Smooth muscle cell (in vitro differentiated cells): Measurements from ENCODE around the gene RRP1. TPM values are rescaled to one million over a fixed set of nuclear protein-coding genes. Genes with fewer than 3 reads are reported as not detected.

Source experiments
- DNase-seq: peaks from one replicate; lab custom pipeline; 2025; ENCODE audit not compliant: unreplicated experiment; lab: John Stamatoyannopoulos, UW
- H2AFZ ChIP-seq: fragments of 200-600 bp; sonication (generic); 2 replicates; pipeline ENCODE4 v1.6.0; 2016; ENCODE audit warnings: antibody characterized with exemption, low read depth, mild to moderate bottlenecking
- H3F3A ChIP-seq: fragments of 200-600 bp; sonication (generic); 2 replicates; pipeline ENCODE4 v1.6.0; 2017; ENCODE audit warnings: antibody characterized with exemption, low read depth
- H3K27ac ChIP-seq: fragments of 200-600 bp; sonication (generic); 2 replicates; pipeline ENCODE4 v1.5.1; 2016; ENCODE audit warnings: low read depth, mild to moderate bottlenecking
- H3K27me3 ChIP-seq: fragments of 200-600 bp; sonication (generic); 2 replicates; pipeline ENCODE4 v1.6.1; 2016; ENCODE audit warnings: low read depth, mild to moderate bottlenecking
- H3K36me3 ChIP-seq: fragments of 200-600 bp; sonication (generic); 2 replicates; pipeline ENCODE4 v1.5.1; 2016; ENCODE audit warnings: low read depth
- H3K4me1 ChIP-seq: fragments of 200-600 bp; sonication (generic); 2 replicates; pipeline ENCODE4 v1.5.1; 2016; ENCODE audit warnings: low read depth
- H3K4me2 ChIP-seq: fragments of 200-600 bp; sonication (generic); 2 replicates; pipeline ENCODE4 v1.6.0; 2016; ENCODE audit warnings: mild to moderate bottlenecking
- H3K4me3 ChIP-seq: fragments of 200-600 bp; sonication (generic); 2 replicates; pipeline ENCODE4 v1.5.1; 2016; ENCODE audit warnings: mild to moderate bottlenecking
- H3K79me2 ChIP-seq: fragments of 200-600 bp; sonication (generic); 2 replicates; pipeline ENCODE4 v1.6.0; 2016; ENCODE audit warnings: low read depth, mild to moderate bottlenecking
- H3K9ac ChIP-seq: fragments of 200-600 bp; sonication (generic); 2 replicates; pipeline ENCODE4 v1.6.0; 2016; ENCODE audit warnings: low read depth
- H3K9me3 ChIP-seq: fragments of 200-600 bp; sonication (generic); replicated peaks from 2 replicates; pipeline ENCODE4 v1.5.1; 2016; ENCODE audit warnings: low read depth
- H4K20me1 ChIP-seq: fragments of 200-600 bp; sonication (generic); 2 replicates; pipeline ENCODE4 v1.6.0; 2016; ENCODE audit warnings: low read depth
- WGBS: methylation state at CpG from one replicate; pipeline ENCODE4 v1.1.7; 2016; ENCODE audit warnings: low lambda C conversion rate; 5-methylcytosine and 5-hydroxymethylcytosine counted together
- polyA plus RNA-seq: library from polyadenylated mRNA; unstranded; fragments of >200 nt; fragmentation: Nextera tagmentation; extraction: Ambion mirVana; gene quantifications from 2 replicates; pipeline ENCODE4 v1.2.1, GENCODE V29; 2016
- total RNA-seq: library from RNA; depleted of rRNA; stranded (reverse); fragments of >200 nt; gene quantifications from 2 replicates; pipeline ENCODE4 v1.2.3, GENCODE V29; 2014
- TF ChIP-seq, protein P1 (sequence below): fragments of 200-600 bp; sonication (generic); IDR thresholded peaks from 2 replicates; pipeline ENCODE4 v1.5.1; 2017; ENCODE audit warnings: borderline replicate concordance, mild to moderate bottlenecking, antibody characterized with exemption; ENCODE audit not compliant: insufficient read depth, poor library complexity, severe bottlenecking

Gene RRP1
- total and polyA plus RNA-seq, 2 experiments from 2014 or later: 11.3 to 17.5 TPM

DNA sequence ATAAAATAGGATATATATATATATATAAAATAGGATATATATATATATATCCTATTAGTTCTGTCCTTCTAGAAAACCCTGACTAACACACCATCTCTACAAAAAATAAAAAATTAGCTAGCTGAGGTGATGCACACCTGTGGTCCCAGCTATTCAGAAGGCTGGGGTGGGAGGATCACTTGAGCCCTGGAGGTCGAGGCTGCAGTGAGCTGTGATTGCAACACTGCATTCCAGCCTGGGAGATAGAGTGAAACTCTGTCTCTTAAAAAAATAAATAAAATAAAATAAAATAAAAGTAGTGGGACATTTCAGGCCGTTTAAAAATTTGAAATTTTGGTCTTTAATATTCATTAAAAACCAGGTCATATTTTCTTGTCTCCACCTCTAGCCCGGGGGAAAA, 4.2 kb upstream of the RRP1 start:
- peaks cover under 1% of the 10 kb centered on the region for H3K4me1 ChIP-seq
- peaks cover 6% of the 10 kb centered on the region for H3K79me2 ChIP-seq
- no peaks in the 10 kb centered on the region for H3K9me3 ChIP-seq
- no peak for DNase-seq
- H3K4me2 ChIP-seq: no peak overlapping the region
- WGBS: 67% methylated on average over 3 of the region's 3 CpGs
- TF ChIP-seq, protein P1, sequence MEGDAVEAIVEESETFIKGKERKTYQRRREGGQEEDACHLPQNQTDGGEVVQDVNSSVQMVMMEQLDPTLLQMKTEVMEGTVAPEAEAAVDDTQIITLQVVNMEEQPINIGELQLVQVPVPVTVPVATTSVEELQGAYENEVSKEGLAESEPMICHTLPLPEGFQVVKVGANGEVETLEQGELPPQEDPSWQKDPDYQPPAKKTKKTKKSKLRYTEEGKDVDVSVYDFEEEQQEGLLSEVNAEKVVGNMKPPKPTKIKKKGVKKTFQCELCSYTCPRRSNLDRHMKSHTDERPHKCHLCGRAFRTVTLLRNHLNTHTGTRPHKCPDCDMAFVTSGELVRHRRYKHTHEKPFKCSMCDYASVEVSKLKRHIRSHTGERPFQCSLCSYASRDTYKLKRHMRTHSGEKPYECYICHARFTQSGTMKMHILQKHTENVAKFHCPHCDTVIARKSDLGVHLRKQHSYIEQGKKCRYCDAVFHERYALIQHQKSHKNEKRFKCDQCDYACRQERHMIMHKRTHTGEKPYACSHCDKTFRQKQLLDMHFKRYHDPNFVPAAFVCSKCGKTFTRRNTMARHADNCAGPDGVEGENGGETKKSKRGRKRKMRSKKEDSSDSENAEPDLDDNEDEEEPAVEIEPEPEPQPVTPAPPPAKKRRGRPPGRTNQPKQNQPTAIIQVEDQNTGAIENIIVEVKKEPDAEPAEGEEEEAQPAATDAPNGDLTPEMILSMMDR: no peak
- H3K9ac ChIP-seq: no peak overlapping the region
- H3K4me3 ChIP-seq: no peak overlapping the region
- H3K27ac ChIP-seq: no peak overlapping the region
- no peaks in the 10 kb centered on the region for H3F3A ChIP-seq
- H3K36me3 ChIP-seq: no peaks in the 10 kb centered on the region
- no peaks in the 10 kb centered on the region for H4K20me1 ChIP-seq
- H3K27me3 ChIP-seq: no peaks in the 10 kb centered on the region
- H2AFZ ChIP-seq: no peak overlapping the region

DNA sequence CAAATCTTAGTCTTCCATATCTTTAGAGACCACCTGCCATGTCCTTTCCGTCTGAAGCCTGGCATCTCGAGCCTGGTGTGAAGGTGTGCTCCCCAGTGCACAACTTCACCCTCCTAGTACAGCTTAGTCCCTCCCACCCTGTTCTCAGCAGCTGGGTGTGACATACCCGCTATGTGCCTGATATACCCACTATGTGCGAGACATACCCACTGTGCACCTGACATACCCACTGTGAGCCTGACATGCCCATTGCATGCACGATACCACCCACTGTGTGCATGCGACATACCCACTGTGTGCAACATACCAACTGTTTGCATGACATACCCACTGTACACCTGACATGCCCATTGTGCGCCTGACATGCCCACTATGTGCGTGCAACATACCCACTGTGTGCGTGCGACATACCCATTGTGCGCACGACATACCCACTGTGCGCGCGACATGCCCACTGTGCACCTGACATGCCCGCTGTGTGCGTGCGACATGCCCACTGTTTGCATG, 3.0 kb upstream of the RRP1 start:
- WGBS: 91% methylated on average over 18 of the region's 18 CpGs
- no peaks in the 10 kb centered on the region for H3K27me3 ChIP-seq
- no peak overlapping the region for H2AFZ ChIP-seq

DNA sequence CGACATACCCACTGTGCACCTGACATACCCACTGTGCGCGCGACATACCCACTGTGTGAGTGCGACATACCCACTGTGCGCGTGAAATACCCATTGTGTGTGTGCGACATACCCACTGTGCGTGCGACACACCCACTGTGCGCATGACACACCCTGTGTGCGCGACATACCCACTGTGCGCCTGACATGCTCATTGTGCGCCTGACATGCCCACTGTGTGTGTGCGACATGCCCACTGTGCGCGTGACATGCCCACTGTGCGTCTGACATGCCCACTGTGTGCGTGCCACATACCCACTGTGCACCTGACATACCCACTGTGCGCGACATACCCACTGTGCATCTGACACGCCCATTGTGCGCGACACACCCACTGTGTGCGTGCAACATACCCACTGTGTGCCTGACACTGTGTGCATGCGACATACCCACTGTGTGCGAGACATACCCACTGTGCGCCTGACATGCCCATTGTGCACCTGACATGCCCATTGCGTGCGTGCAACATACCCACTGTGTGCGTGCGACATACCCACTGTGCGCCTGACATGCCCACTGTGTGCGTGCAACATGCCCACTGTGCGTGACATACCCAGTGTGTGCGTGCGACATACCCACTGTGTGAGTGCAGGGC, 2.5 kb upstream of the RRP1 start:
- Histone ChIP-seq H3K79me2 (peaks cover 24% of the 10 kb centered on the region), H3K9ac (no peak overlapping the region), H3K27ac (no peak overlapping the region), H3K4me3 (no peak overlapping the region), H4K20me1 (no peaks in the 10 kb centered on the region), H3K4me1 (peaks cover 10% of the 10 kb centered on the region), H3K27me3 (no peaks in the 10 kb centered on the region), H3K9me3 (no peaks in the 10 kb centered on the region), H3K36me3 (no peaks in the 10 kb centered on the region), H3F3A (no peaks in the 10 kb centered on the region), H3K4me2 (no peak overlapping the region), H2AFZ (no peak overlapping the region)
- DNase-seq: no peak
- 97% methylated on average over 38 of the region's 38 CpGs for WGBS
- TF ChIP-seq, protein P1: no peak

More for the DNA sequence above, 3.0 kb upstream of the RRP1 start:
- no peaks in the 10 kb centered on the region for H3K36me3 ChIP-seq
- TF ChIP-seq, protein P1: no peak
- no peak for DNase-seq
- H3K4me1 ChIP-seq: peaks cover 10% of the 10 kb centered on the region
- H3K9me3 ChIP-seq: no peaks in the 10 kb centered on the region
- no peaks in the 10 kb centered on the region for H4K20me1 ChIP-seq
- H3K9ac ChIP-seq: no peak overlapping the region
- H3F3A ChIP-seq: no peaks in the 10 kb centered on the region
- no peak overlapping the region for H3K4me3 ChIP-seq
- no peak overlapping the region for H3K27ac ChIP-seq
- H3K79me2 ChIP-seq: peaks cover 19% of the 10 kb centered on the region
- no peak overlapping the region for H3K4me2 ChIP-seq
